Stimulated activated CD8-positive, alpha-beta memory T cell treated with anti-CD3 and anti-CD28 coated beads, Interleukin-15, amount 100 ng/mL, for 4 hours (primary cell): ENCODE data around the gene FZD8.

Source experiments
- DNase-seq, 2 donors: peaks; one replicate each; pipeline ENCODE4 v3.0.0-alpha.2; 2020; ENCODE audit warnings: low read depth in 2 of 2

FZD8 gene

DNA sequence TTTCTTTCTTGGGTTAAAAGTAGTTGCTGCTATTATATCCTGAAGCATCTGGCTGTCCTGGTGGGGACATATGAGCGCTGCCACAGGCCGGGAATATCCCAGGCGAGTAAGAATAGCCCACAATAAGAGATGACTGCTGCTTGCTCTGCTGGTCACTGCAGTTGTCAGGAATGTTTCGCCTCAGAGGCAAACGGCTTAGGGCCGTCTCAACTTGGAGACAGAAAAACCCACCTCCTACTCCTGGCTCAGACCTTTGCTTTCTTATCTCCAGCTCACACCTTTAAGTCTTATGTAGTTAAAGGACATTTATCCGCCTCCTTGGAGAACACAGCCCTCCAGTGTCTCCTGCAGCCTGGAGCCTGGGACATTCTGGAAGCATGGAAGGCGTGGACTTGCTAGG, 36.9 kb downstream of the FZD8 start, which contains the start of gene GJD4:
Gene GJD4, plus strand, starts transcription at position 151 of the 400 bp plus-strand sequence. Its CDS starts 227 bp downstream, at position 378.
- no peak for DNase-seq

DNA sequence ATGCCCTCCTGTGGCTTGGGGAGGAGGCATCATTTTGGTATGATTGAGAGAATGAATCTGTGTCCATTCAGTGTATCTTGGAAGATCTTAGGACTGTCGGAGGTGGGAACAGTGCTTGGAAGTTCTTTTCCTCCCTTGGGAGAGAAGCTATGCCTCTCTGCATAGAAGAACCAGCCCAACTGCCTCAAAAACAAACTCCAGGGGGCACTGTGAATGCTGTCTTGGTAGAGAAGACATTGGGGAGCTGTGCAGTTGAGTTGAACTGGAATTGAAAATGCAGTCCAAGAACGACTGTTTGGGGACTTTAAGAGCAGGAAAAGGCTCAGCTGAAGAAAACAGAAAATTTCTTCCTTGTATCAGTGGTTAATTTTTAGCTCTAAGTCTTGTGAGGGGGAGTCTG, 41.9 kb downstream of the FZD8 start:
- no peak for DNase-seq

DNA sequence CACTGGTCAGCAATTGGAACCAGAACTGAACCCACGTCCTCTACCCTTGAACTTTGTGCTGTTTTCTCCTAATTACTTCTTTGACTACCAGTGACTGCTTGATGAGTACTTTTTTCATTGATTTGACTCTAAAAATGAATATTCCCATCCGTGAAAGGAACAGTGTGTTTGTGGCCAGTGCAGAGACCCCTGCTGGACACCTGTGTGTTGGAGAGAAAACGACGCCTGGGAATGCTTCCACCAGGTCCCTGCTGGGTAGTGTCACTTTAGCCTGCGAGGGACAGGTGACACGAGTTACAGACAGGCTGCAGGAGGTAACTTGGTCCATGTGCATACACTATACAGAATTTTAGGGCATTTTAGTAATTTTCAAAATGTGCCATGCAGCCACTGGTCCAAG, 43.7 kb downstream of the FZD8 start:
- DNase-seq, result no peak

DNA sequence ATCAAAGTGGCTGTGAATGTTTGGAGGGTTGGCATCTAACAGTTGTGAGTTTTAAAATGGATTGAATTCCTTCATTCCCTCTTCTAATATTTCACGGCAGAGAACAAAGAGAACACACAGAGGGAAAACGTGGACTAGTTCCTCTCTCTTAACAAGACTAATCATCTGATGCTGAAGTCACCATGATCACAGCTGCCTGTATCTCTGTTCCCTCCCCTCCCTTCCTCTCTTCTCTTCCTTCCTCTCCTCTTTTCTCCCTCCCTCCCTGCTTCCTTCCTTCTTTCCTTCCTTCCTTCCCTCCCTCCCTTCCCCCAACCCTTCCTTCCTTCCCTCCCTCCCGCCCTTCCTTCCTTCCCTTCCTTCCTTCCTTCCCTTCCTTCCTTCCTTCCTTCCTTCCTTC, 47.0 kb downstream of the FZD8 start:
- DNase-seq, result no peak

DNA sequence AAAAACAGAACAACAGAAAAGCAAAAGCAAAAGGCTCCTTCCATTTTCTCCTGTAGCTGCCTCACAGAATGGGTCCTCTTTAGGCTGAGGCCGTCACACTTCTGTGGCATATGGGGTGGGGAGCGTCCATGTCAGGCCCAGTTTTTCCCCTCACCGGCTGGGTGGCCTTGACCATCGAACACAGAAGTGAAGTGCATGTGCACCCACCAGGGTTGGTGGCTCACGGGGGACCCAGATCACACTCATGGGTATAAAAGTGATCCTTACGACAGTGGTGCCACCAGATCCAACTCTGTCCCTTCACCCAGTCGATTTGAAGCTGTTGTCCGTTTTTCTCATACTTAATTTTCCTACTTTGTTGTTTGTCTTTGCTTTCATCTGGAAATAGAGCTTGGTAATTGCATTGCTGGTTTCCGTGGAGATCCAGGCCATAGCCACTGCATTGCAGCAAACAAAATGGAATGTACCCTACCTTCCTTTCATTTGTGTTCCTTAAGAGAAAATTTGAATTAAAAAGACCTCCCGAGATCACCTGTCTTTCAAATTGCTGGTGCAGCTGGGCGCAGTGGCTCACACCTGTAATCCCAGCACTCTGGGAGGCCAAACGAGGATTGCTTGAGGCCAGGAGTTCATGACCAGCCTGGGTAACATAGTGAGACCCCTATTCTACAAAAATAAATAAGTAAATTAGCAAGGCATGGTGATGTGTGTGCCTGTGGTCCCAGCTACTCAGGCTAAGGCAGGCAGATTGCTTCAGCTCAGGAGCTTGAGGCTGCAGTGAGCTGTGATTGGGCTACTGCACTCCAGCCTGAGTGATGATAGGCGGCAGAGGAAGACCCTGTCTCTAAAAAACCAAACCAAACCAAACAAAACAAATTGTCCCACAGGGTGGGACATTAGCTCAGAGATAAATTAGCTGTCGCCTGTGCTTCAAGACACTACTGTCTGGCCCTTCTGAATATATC, 47.7 kb downstream of the FZD8 start:
- DNase-seq, result no peak

DNA sequence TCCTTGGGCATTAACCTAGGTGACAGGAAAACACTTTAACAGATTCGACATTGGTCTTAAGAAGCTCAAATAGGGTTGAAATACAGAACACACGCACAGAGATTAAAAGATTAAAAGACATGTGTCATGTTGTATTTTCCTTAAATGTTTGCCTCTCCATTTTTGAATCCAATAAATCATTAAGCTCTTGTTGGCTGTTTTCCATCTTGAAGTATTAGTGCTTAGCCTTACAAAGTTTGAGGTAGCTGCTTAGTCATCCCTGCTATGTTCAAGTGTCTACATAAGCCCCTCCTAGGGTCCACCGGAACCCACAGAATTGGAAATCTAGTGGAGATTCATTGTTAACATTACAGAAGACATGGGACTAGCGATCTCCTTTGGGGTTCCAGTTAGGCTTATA, 49.7 kb downstream of the FZD8 start:
- DNase-seq, result no peak

DNA sequence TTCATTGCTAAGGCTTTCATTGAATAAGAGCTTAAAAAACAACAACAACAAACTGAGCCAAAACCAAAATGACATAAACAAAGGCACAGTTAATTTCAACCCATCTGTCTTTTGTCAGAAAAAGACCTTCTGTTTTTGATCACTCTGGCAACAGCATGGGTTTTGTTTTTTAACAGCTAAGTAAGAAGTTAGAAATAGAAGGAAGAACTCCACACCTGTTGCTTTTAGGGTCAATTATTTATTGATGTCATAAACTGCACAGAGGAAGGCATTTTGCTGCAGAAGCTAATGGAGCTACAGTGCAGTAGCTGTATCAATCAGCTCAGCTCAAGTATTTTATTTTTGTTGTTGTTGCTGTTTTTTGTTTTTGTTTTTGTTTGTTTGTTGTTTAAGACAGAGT, 53.3 kb downstream of the FZD8 start:
- no peak for DNase-seq
